ENCODE results near the gene HES5.

The HES5 gene

GRCh38 chr1:2514863-2515762 is 14.9 kb downstream of the HES5 start:
- DNase-seq, result no peak

GRCh38 chr1:2513939-2514652 is 16.0 kb downstream of the HES5 start:
- no peak for DNase-seq

GRCh38 chr1:2512862-2513421 is 17.1 kb downstream of the HES5 start:
- DNase-seq, result no peak

- no peak for DNase-seq
These were observed 19.5 kb downstream of the HES5 start for GRCh38 chr1:2510366-2511155.

GRCh38 chr1:2509589-2509988 is 20.5 kb downstream of the HES5 start:
- no peak for DNase-seq

- no peak for DNase-seq
These were observed 21.3 kb downstream of the HES5 start for GRCh38 chr1:2508751-2509150.

- DNase-seq, result no peak
These were observed 21.9 kb downstream of the HES5 start for GRCh38 chr1:2508180-2508579.

GRCh38 chr1:2507744-2508155 is 22.3 kb downstream of the HES5 start:
- no peak for DNase-seq

- no peak for DNase-seq
These were observed 23.0 kb downstream of the HES5 start for GRCh38 chr1:2506901-2507565.

- DNase-seq, result no peak
These were observed 23.8 kb downstream of the HES5 start for GRCh38 chr1:2506007-2506860.

GRCh38 chr1:2505461-2505994 is 24.5 kb downstream of the HES5 start:
- DNase-seq, result no peak

GRCh38 chr1:2504949-2505272 is 25.2 kb downstream of the HES5 start:
- DNase-seq, result no peak

GRCh38 chr1:2504225-2504948 is 25.7 kb downstream of the HES5 start:
- peak; percentile 51 for DNase-seq

- no peak for DNase-seq
These were observed 26.4 kb downstream of the HES5 start for GRCh38 chr1:2503554-2504224.

GRCh38 chr1:2502661-2503553 is 27.2 kb downstream of the HES5 start:
- DNase-seq, result no peak

GRCh38 chr1:2502210-2502609 is 27.9 kb downstream of the HES5 start:
- no peak for DNase-seq

GRCh38 chr1:2501820-2502119 is 28.3 kb downstream of the HES5 start:
- no peak for DNase-seq

GRCh38 chr1:2501041-2501819 is 28.8 kb downstream of the HES5 start:
- DNase-seq, result no peak

All from right kidney (tissue), 1 donor.